ENCODE results near the gene E2F4. TPM values are rescaled to one million over a fixed set of nuclear protein-coding genes. Genes with fewer than 3 reads are reported as not detected.

E2F4 gene
- total and polyA plus RNA-seq, 8 donors = 45.7 to 81.4 (median 53.9) TPM

GRCh38 chr16:67163164-67163998 is 28.6 kb upstream of the E2F4 start:
- Histone ChIP-seq H3K4me1 (peaks cover 38 to 60% of the 10 kb centered on the region in 2 donors), H3K36me3 (no peaks in the 10 kb centered on the region), H3K27ac (no peak overlapping the region), H3K4me3 (peak overlapping the region; percentile 7 to 24), H3K27me3 (peaks cover 25 to 72% of the 10 kb centered on the region in 2 donors), H3K9me3 (no peaks in the 10 kb centered on the region)
- no peak for DNase-seq
- intact Hi-C loops (cut with DNase I) = no loop called here
- no peak for ATAC-seq
- TF ChIP-seq CTCF (IDR thresholded peaks at IDR 0.05) = no peak

GRCh38 chr16:67163999-67164558 is 27.9 kb upstream of the E2F4 start:
- Histone ChIP-seq H3K9me3 (no peaks in the 10 kb centered on the region), H3K27me3 (peaks cover 25 to 79% of the 10 kb centered on the region in 2 donors), H3K4me3 (peak overlapping the region; percentile 7 to 24), H3K4me1 (peaks cover 38 to 54% of the 10 kb centered on the region in 2 donors), H3K27ac (no peak overlapping the region), H3K36me3 (no peaks in the 10 kb centered on the region)
- peak in 1 of 4 donors; percentile 84 for DNase-seq
- TF ChIP-seq CTCF (IDR thresholded peaks at IDR 0.05) = no peak
- ATAC-seq = peak; percentile 1
- intact Hi-C loops (cut with DNase I) = no loop called here

- DNase-seq (peak in 1 of 4 donors; percentile 89), ATAC-seq (peak; percentile 55)
- Histone ChIP-seq H3K27ac (no peak within 1 kb of the TSS), H3K9me3 (no peaks in the 10 kb centered on the region), H3K4me3 (peak within 1 kb of the TSS; percentile 24), H3K27me3 (peaks cover 25 to 85% of the 10 kb centered on the region in 2 donors), H3K4me1 (peaks cover 43 to 58% of the 10 kb centered on the region in 2 donors), H3K36me3 (no peaks in the 10 kb centered on the region)
- TF ChIP-seq CTCF (IDR thresholded peaks at IDR 0.05) = no peak
- intact Hi-C loops (cut with DNase I) = no loop called here
Observed at GRCh38 chr16:67164599-67165061, 27.3 kb upstream of the E2F4 start, which contains the start of gene HSF4. HSF4 (plus strand) TSS chr16:67164745; CDS start chr16:67164812, 67 bp downstream.

- Histone ChIP-seq H3K36me3 (no peaks in the 10 kb centered on the region), H3K4me3 (peak overlapping the region in 1 of 2 donors; percentile 24), H3K9me3 (no peaks in the 10 kb centered on the region), H3K27ac (no peak overlapping the region), H3K27me3 (peaks cover 25 to 92% of the 10 kb centered on the region in 2 donors), H3K4me1 (peaks cover 48 to 65% of the 10 kb centered on the region in 2 donors)
- no peak for TF ChIP-seq CTCF (IDR thresholded peaks at IDR 0.05)
- intact Hi-C loops (cut with DNase I) = no loop called here
- ATAC-seq (no peak), DNase-seq (no peak)
Observed at GRCh38 chr16:67165121-67166078, 26.6 kb upstream of the E2F4 start.
